Spleen (tissue), 11 donors: Measurements from ENCODE around the gene FBXO41. TPM values are rescaled to one million over a fixed set of nuclear protein-coding genes. Genes with fewer than 3 reads are reported as not detected.
A peak's percentile ranks its signal among the peaks of the same experiment; 100 is the strongest.

Experiments used
- DNase-seq: peaks from one replicate; pipeline ENCODE4 v3.0.0-alpha.2; 2020
- H3K27ac ChIP-seq, 8 donors: fragments of 200-600 bp; sonication (generic) in 7 of 8; 1 replicate in 4 of 8; 2 replicates in 4 of 8; pipeline versions ENCODE4 v1.5.0 to v1.8.0; 2016 to 2021; ENCODE audit warnings: inconsistent platforms in 4 of 8, mild to moderate bottlenecking in 4 of 8, moderate library complexity in 1 of 8
- H3K27me3 ChIP-seq, 7 donors: fragments of 200-600 bp; sonication (generic) in 6 of 7; replicated peaks in 1 of 7; 1 replicate in 4 of 7; 2 replicates in 3 of 7; pipeline versions ENCODE4 v1.5.0 to v1.8.0; 2016 to 2021; ENCODE audit warnings: inconsistent platforms in 3 of 7, mild to moderate bottlenecking in 1 of 7
- H3K36me3 ChIP-seq, 6 donors: fragments of 200-600 bp; sonication (generic) in 5 of 6; 1 replicate in 4 of 6; 2 replicates in 2 of 6; pipeline versions ENCODE4 v1.5.0 to v1.8.0; 2016 to 2021; ENCODE audit warnings: inconsistent platforms in 2 of 6
- H3K4me1 ChIP-seq, 6 donors: fragments of 200-600 bp; sonication (generic) in 5 of 6; 1 replicate in 3 of 6; 2 replicates in 3 of 6; pipeline versions ENCODE4 v1.5.0 to v1.8.0; 2016 to 2021; ENCODE audit warnings: inconsistent platforms in 3 of 6
- H3K4me3 ChIP-seq, 8 donors: fragments of 200-600 bp; sonication (generic) in 7 of 8; 1 replicate in 4 of 8; 2 replicates in 4 of 8; pipeline versions ENCODE4 v1.5.0 to v1.8.0; 2016 to 2021; ENCODE audit warnings: inconsistent platforms in 4 of 8, mild to moderate bottlenecking in 4 of 8, moderate library complexity in 2 of 8
- H3K9me3 ChIP-seq, 8 donors: fragments of 200-600 bp; sonication (generic) in 7 of 8; 1 replicate in 4 of 8; 2 replicates in 4 of 8; pipeline versions ENCODE4 v1.5.0 to v1.8.0; 2016 to 2021; ENCODE audit warnings: inconsistent platforms in 4 of 8
- CTCF ChIP-seq, 11 experiments: fragments of 200-600 bp in 7 of 11; fragments of 450-650 bp in 4 of 11; sonication (generic) in 4 of 11; IDR thresholded peaks in 8 of 11; conservative IDR thresholded peaks in 3 of 11; 1 replicate in 7 of 11; 2 replicates in 4 of 11; pipeline versions ENCODE4 v1.4.0 to v1.8.0; 2016 to 2021; ENCODE audit warnings: antibody characterized with exemption in 11 of 11, inconsistent platforms in 4 of 11, mild to moderate bottlenecking in 1 of 11
- POLR2A ChIP-seq, 3 donors: fragments of 450-650 bp; IDR thresholded peaks; one replicate each; pipeline ENCODE4 v1.5.1; 2017; ENCODE audit warnings: antibody characterized with exemption in 3 of 3, mild to moderate bottlenecking in 1 of 3
- POLR2AphosphoS5 ChIP-seq, 3 donors: sonication (generic); formaldehyde crosslinking; IDR thresholded peaks; one replicate each; pipeline ENCODE4 v1.5.1; 2017; ENCODE audit warnings: antibody characterized with exemption in 3 of 3
- WGBS, 5 donors: extraction: QIAGEN DNeasy Blood & Tissue Kit in 3 of 5; methylation state at CpG; one replicate each; pipeline versions ENCODE4 v1.1.5 to v1.1.7; 2013 to 2018; 5-methylcytosine and 5-hydroxymethylcytosine counted together
- intact Hi-C: fragments of 100-400 bp; cut with DNase I; formaldehyde crosslinking; loops from one replicate; pipeline ENCODE4 v1.15.0; 2023; ENCODE audit warnings: low total_unique reads
- polyA plus RNA-seq, 3 donors: library from polyadenylated mRNA; stranded (reverse); fragments of 200-250 nt; gene quantifications; one replicate each; pipeline ENCODE4 v1.2.1, GENCODE V29; 2013
- total RNA-seq, 7 donors: library from RNA; depleted of rRNA in 3 of 7; stranded (reverse); fragments of >200 nt in 3 of 7; fragmentation: NEBNext Ultra II Directional in 4 of 7; extraction: Animal tissue kit (Norgen Biotek cat#: 25700) in 4 of 7; gene quantifications; one replicate each; pipeline versions ENCODE4 v1.1.0 to v1.2.1, GENCODE V29; 2016 to 2021
- donor health status: healthy with polysubstance abuse.
- donor health status: DM: no; HTN: no; CAD: no; lungs with moderate emphysema.
- donor health status: DM: no; HTN: no; CAD: no.
- donor health status: Bipolar disorder and iron deficiency.
- donor health status: healthy.
- donor health status: DM: no; HTN: no; CAD: no.
- donor health status: DM: yes; HTN: yes; CAD: no.

The FBXO41 gene
- total and polyA plus RNA-seq, 10 donors, result 4.8 to 15.9 (median 12.6) TPM

- Histone ChIP-seq H3K4me1 (peaks cover 20 to 39% (median 33%) of the 10 kb centered on the region in 6 donors), H3K27ac (peak within 1 kb of the TSS; percentile 67 to 89 (median 82)), H3K27me3 (no peaks in the 10 kb centered on the region), H3K9me3 (no peaks in the 10 kb centered on the region), H3K4me3 (peak within 1 kb of the TSS; percentile 90 to 100 (median 100)), H3K36me3 (peaks cover 0 to 13% (median 5%) of the 10 kb centered on the region in 6 donors)
- TF ChIP-seq CTCF (IDR thresholded peaks at IDR 0.05 in 8 of 11, conservative IDR thresholded peaks at IDR 0.05 in 3 of 11), result no peak
- TF ChIP-seq POLR2A (IDR thresholded peaks at IDR 0.05), result peak in 1 of 3 donors; percentile 19
- peak; percentile 90 to 94 (median 92) for TF ChIP-seq POLR2AphosphoS5 (IDR thresholded peaks at IDR 0.05)
- 0 to 1% (median 0%) methylated on average over 48 to 64 of the region's 64 CpGs for WGBS, 5 donors
- DNase-seq, result peak; percentile 95
- intact Hi-C loops, result no loop called here
These were observed 69.9 kb downstream of the FBXO41 start, which contains the start of gene SMYD5 for GRCh38 chr2:73214120-73215035. Gene SMYD5 (plus strand): TSS chr2:73214245. CDS start chr2:73214267, 22 bp downstream.

- intact Hi-C loops, result no loop called here
- Histone ChIP-seq H3K4me1 (peaks cover 20 to 39% (median 33%) of the 10 kb centered on the region in 6 donors), H3K36me3 (no peaks in the 10 kb centered on the region), H3K4me3 (peak overlapping the region in 1 of 8 donors; percentile 100), H3K27me3 (peaks cover 0 to under 1% (median 0%) of the 10 kb centered on the region in 7 donors), H3K9me3 (no peaks in the 10 kb centered on the region), H3K27ac (peak overlapping the region in 1 of 8 donors; percentile 85)
- DNase-seq, result peak; percentile 90
- TF ChIP-seq POLR2AphosphoS5 (IDR thresholded peaks at IDR 0.05), result peak in 1 of 3 donors; percentile 18
- TF ChIP-seq CTCF (IDR thresholded peaks at IDR 0.05 in 8 of 11, conservative IDR thresholded peaks at IDR 0.05 in 3 of 11), result peak; percentile 63 to 96 (median 89)
- no peak for TF ChIP-seq POLR2A (IDR thresholded peaks at IDR 0.05)
- 52 to 58% (median 56%) methylated on average over 20 of the region's 20 CpGs for WGBS, 5 donors
These were observed 71.7 kb downstream of the FBXO41 start for GRCh38 chr2:73212448-73213176.

- 73 to 80% (median 76%) methylated on average over 7 of the region's 7 CpGs for WGBS, 5 donors
- intact Hi-C loops, result no loop called here
- H3K27ac ChIP-seq, result no peak overlapping the region
These were observed 72.2 kb downstream of the FBXO41 start for GRCh38 chr2:73212098-73212447.

More at GRCh38 chr2:73212098-73212447, 72.2 kb downstream of the FBXO41 start:
- Histone ChIP-seq H3K36me3 (no peaks in the 10 kb centered on the region), H3K27me3 (peaks cover 0 to 6% (median 0%) of the 10 kb centered on the region in 7 donors), H3K9me3 (no peaks in the 10 kb centered on the region), H3K4me3 (no peak overlapping the region), H3K4me1 (peaks cover 20 to 39% (median 33%) of the 10 kb centered on the region in 6 donors)
- no peak for TF ChIP-seq POLR2AphosphoS5 (IDR thresholded peaks at IDR 0.05)
- TF ChIP-seq POLR2A (IDR thresholded peaks at IDR 0.05), result no peak
- no peak for TF ChIP-seq CTCF (IDR thresholded peaks at IDR 0.05 in 8 of 11, conservative IDR thresholded peaks at IDR 0.05 in 3 of 11)
- DNase-seq, result no peak
